Ishikawa (cell line): ENCODE measurements around the gene FOXC2.

ENCODE experiments used
- EP300 ChIP-seq: IDR thresholded peaks from 2 replicates; pipeline ENCODE4 v1.6.1; 2012; ENCODE audit warnings: borderline replicate concordance
- MAX ChIP-seq: IDR thresholded peaks from 2 replicates; pipeline ENCODE4 v1.6.1; 2012
- RAD21 ChIP-seq: IDR thresholded peaks from 2 replicates; pipeline ENCODE4 v1.6.1; 2012; ENCODE audit warnings: low read depth
- TAF1 ChIP-seq: IDR thresholded peaks from 2 replicates; pipeline ENCODE4 v1.6.1; 2012; ENCODE audit warnings: low read depth, mild to moderate bottlenecking
- YY1 ChIP-seq: IDR thresholded peaks from 2 replicates; pipeline ENCODE4 v1.6.1; 2012; ENCODE audit warnings: low read depth

DNA sequence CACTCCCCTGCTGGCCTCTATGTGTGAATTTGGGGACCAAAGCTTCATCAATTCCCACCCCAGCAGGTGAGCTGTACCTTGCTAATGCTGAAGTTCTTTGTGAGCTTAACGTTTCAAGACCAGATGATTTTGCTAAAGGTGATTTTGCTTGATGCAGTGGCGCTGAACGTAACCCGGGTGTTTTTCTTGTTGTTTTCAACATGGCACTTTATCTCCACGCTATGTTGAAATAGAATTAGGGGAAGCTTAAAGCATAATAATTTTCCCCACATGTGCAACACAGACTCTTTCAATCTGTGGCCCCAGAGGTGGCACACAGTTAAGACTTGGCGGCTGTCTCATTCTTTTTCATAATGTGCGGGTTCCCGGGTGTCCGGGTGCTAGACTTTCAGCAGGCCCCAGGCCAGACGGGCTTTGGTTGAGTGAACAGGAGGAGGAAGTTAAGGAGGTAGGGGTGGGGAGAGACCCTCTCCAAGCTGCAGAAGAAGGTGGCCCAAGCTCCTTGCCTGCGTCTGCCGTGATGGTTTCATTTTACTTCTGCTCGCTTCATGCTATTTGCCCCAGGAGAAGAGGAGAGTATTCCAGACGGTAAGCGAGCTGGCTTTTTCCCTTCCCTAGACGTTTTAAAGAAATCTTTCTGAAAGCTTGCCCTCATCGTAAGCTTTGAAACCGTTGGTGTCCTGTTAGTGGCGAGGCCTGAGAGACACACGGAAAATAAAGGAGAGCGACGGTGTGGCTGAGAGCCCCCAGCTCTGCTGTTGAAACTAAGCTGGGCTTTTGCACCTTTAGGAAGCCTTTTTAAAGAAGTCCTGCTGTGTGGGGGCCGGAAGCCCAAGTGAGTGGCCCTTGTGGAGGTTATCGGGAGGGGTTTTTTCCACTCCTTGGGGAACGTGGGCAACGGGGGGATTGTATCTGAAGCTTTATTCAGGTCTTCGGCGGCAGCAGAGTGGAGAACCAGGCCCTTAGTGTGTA is 4.2 kb downstream of the FOXC2 start:
- no peak for TF ChIP-seq YY1
- TF ChIP-seq RAD21, result no peak
- no peak for TF ChIP-seq EP300
- TF ChIP-seq MAX, result no peak
- TF ChIP-seq TAF1, result no peak
